ENCODE data around the gene NEGR1.

NEGR1 gene

DNA sequence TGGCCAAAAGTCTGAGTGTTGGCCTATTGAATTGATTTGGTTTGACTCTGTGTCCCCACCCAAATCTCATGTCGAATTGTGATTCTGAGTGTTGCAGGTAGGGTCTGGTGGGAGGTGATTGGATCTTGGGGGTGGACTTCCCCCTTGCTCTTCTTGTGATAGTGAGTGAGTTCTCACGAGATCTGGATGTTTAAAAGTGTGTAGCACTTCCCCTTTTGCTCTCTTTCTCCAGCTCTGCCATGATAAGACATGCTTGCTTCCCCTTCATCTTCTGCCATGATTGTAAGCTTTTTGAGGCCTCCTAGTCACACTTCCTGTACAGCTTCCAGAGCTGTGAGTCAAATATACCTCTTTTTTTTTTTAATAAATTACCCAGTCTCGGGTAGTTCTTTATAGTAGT is 904.5 kb downstream of the NEGR1 start:
- Histone ChIP-seq H3K9me3 (replicated peaks in 1 of 11) (peaks cover 0 to 22% (median 10%) of the 10 kb centered on the region in 11 experiments; a peak in 17 of 22 replicates), H3K36me3 (no peaks in the 10 kb centered on the region), H3K27ac (no peak overlapping the region), H4K20me1 (no peaks in the 10 kb centered on the region), H3K4me3 (no peak overlapping the region), H3K27me3 (no peaks in the 10 kb centered on the region), H3K4me1 (peaks cover 0 to 6% (median 0%) of the 10 kb centered on the region in 10 experiments; a peak in 1 of 20 replicates), H3K4me2 (no peak overlapping the region), H3K9ac (no peak overlapping the region)
- TF ChIP-seq Cebpa-rat (IDR thresholded peaks at IDR 0.05), result no peak

- H4K20me1 ChIP-seq, result no peaks in the 10 kb centered on the region
- no peaks in the 10 kb centered on the region for H3K36me3 ChIP-seq
- no peak overlapping the region for H3K4me3 ChIP-seq
- H3K27me3 ChIP-seq, result no peaks in the 10 kb centered on the region
- no peak overlapping the region for H3K4me2 ChIP-seq
- no peak for TF ChIP-seq Cebpa-rat (IDR thresholded peaks at IDR 0.05)
- H3K27ac ChIP-seq, result no peak overlapping the region
- H3K9ac ChIP-seq, result no peak overlapping the region
- H3K9me3 ChIP-seq (replicated peaks in 1 of 11), result peaks cover 0 to 8% (median 4%) of the 10 kb centered on the region in 11 experiments; a peak in 10 of 22 replicates
- peaks cover 0 to 7% (median 0%) of the 10 kb centered on the region in 10 experiments; a peak in 1 of 20 replicates for H3K4me1 ChIP-seq
Observed at GRCh38 chr1:71372496-71372895, 909.8 kb downstream of the NEGR1 start.

- H3K27ac ChIP-seq, result no peak overlapping the region
- no peaks in the 10 kb centered on the region for H4K20me1 ChIP-seq
- no peak overlapping the region for H3K4me2 ChIP-seq
- H3K4me3 ChIP-seq, result no peak overlapping the region
- H3K9me3 ChIP-seq (replicated peaks in 1 of 11), result no peaks in the 10 kb centered on the region; a peak in 1 of 22 replicates
- H3K9ac ChIP-seq, result no peak overlapping the region
- peaks cover 0 to 7% (median 0%) of the 10 kb centered on the region in 10 experiments; a peak in 1 of 20 replicates for H3K4me1 ChIP-seq
- TF ChIP-seq Cebpa-rat (IDR thresholded peaks at IDR 0.05), result no peak
- no peaks in the 10 kb centered on the region for H3K27me3 ChIP-seq
- no peaks in the 10 kb centered on the region for H3K36me3 ChIP-seq
Observed at GRCh38 chr1:71371581-71371980, 910.8 kb downstream of the NEGR1 start.

DNA sequence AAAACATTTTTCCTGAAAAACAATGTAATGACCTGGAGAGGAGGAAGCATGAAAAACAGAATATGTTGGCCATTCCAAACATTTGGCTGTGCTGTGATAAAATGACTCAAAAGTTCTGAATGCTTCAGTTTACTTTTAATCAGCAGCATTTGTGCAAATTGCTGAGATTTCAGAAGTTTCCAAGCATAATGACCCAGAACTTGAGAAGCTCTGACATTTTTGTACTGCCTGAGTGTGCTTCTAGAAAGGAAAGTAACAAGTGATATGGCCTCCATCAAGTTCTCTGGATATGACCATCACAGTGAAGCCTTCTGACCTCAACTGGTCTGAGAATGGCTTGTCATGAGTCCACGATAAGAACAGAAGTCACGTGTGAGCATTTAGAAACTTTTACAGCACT is 918.1 kb downstream of the NEGR1 start:
- H3K4me1 ChIP-seq, result peaks cover 0 to 12% (median 0%) of the 10 kb centered on the region in 10 experiments; a peak in 5 of 20 replicates
- TF ChIP-seq Cebpa-rat (IDR thresholded peaks at IDR 0.05), result no peak

DNA sequence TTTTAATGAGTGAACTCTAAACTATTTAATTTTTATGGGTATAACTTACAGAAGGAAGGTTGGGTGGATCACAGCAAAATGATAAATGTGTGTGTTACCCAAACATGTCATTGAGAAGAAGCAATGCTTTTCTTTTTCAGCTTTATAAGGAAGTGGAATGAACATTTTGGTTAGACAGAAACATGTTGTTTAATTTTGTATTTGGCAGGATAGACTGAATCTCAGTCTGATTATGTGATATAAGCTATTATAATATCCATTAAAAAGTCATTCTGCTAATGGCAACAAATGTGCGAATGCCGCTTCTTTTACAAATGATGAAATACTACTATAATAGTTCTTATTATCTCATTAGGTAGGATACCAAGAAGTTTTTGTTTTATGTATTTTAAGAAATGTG is 919.6 kb downstream of the NEGR1 start:
- no peaks in the 10 kb centered on the region for H3K27me3 ChIP-seq
- no peaks in the 10 kb centered on the region for H3K36me3 ChIP-seq
- H3K9me3 ChIP-seq (replicated peaks in 1 of 11), result 0 out of 22 replicates have a peak, but pooled peaks cover 0 to 3% (median 0%) of the 10 kb centered on the region in 11 experiments
- H4K20me1 ChIP-seq, result no peaks in the 10 kb centered on the region
- TF ChIP-seq Cebpa-rat (IDR thresholded peaks at IDR 0.05), result no peak
- peaks cover 0 to 12% (median 0%) of the 10 kb centered on the region in 10 experiments; a peak in 5 of 20 replicates for H3K4me1 ChIP-seq
- no peak overlapping the region for H3K4me2 ChIP-seq
- no peak overlapping the region for H3K9ac ChIP-seq
- H3K4me3 ChIP-seq, result no peak overlapping the region
- H3K27ac ChIP-seq, result no peak overlapping the region

More for the DNA sequence above, 918.1 kb downstream of the NEGR1 start:
- H3K27me3 ChIP-seq, result no peaks in the 10 kb centered on the region
- no peak overlapping the region for H3K4me3 ChIP-seq
- no peak overlapping the region for H3K4me2 ChIP-seq
- H3K9me3 ChIP-seq (replicated peaks in 1 of 11), result 0 out of 22 replicates have a peak, but pooled peaks cover 0 to 3% (median 0%) of the 10 kb centered on the region in 11 experiments
- no peaks in the 10 kb centered on the region for H4K20me1 ChIP-seq
- no peak overlapping the region for H3K9ac ChIP-seq
- H3K27ac ChIP-seq, result no peak overlapping the region
- no peaks in the 10 kb centered on the region for H3K36me3 ChIP-seq

- Histone ChIP-seq H4K20me1 (no peaks in the 10 kb centered on the region), H3K36me3 (no peaks in the 10 kb centered on the region), H3K27me3 (no peaks in the 10 kb centered on the region), H3K9me3 (replicated peaks in 1 of 11) (0 out of 22 replicates have a peak, but pooled peaks cover 0 to 3% (median 0%) of the 10 kb centered on the region in 11 experiments), H3K4me2 (no peak overlapping the region), H3K27ac (no peak overlapping the region), H3K4me3 (no peak overlapping the region), H3K4me1 (peaks cover 0 to 12% (median 0%) of the 10 kb centered on the region in 10 experiments; a peak in 5 of 20 replicates), H3K9ac (no peak overlapping the region)
- TF ChIP-seq Cebpa-rat (IDR thresholded peaks at IDR 0.05), result no peak
Observed at GRCh38 chr1:71362076-71362475, 920.3 kb downstream of the NEGR1 start.

GRCh38 chr1:71357708-71358107 is 924.6 kb downstream of the NEGR1 start:
- no peaks in the 10 kb centered on the region for H4K20me1 ChIP-seq
- no peak overlapping the region for H3K4me3 ChIP-seq
- no peaks in the 10 kb centered on the region for H3K27me3 ChIP-seq
- no peak overlapping the region for H3K27ac ChIP-seq
- H3K9me3 ChIP-seq (replicated peaks in 1 of 11), result 0 out of 22 replicates have a peak, but pooled peaks cover 0 to 3% (median 0%) of the 10 kb centered on the region in 11 experiments
- no peaks in the 10 kb centered on the region for H3K4me1 ChIP-seq
- no peak for TF ChIP-seq Cebpa-rat (IDR thresholded peaks at IDR 0.05)
- no peak overlapping the region for H3K9ac ChIP-seq
- no peaks in the 10 kb centered on the region for H3K36me3 ChIP-seq
- H3K4me2 ChIP-seq, result no peak overlapping the region

DNA sequence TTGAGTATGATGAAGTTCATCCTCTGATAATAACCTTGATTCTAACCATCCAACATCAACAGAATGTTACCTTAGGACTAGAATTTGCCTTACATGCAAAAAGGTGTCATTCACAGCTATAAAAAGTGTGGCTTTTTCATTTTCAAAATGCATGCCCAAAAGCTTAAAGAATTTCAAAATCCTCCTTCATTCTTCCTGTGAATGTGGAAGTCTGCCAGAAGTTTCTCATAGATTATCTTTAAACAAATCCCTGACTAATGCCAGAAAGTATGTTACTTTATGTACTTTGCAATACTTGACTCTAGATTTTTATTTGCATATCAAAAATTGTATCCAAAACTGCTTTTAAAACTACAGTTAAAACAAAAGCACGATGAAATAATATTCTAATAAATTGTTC is 930.9 kb downstream of the NEGR1 start:
- no peak overlapping the region for H3K4me3 ChIP-seq

GRCh38 chr1:71350805-71351204 is 931.5 kb downstream of the NEGR1 start:
- Histone ChIP-seq H4K20me1 (no peaks in the 10 kb centered on the region), H3K27ac (no peak overlapping the region), H3K9ac (no peak overlapping the region), H3K9me3 (replicated peaks in 1 of 11) (no peaks in the 10 kb centered on the region), H3K4me2 (no peak overlapping the region), H3K36me3 (no peaks in the 10 kb centered on the region), H3K4me1 (no peaks in the 10 kb centered on the region), H3K4me3 (no peak overlapping the region), H3K27me3 (no peaks in the 10 kb centered on the region)
- TF ChIP-seq Cebpa-rat (IDR thresholded peaks at IDR 0.05), result no peak

More for the DNA sequence above, 930.9 kb downstream of the NEGR1 start:
- Histone ChIP-seq H3K36me3 (no peaks in the 10 kb centered on the region), H3K4me1 (no peaks in the 10 kb centered on the region), H3K9ac (no peak overlapping the region), H3K27me3 (no peaks in the 10 kb centered on the region), H3K27ac (no peak overlapping the region), H4K20me1 (no peaks in the 10 kb centered on the region), H3K4me2 (no peak overlapping the region), H3K9me3 (replicated peaks in 1 of 11) (no peaks in the 10 kb centered on the region)
- TF ChIP-seq Cebpa-rat (IDR thresholded peaks at IDR 0.05), result no peak

GRCh38 chr1:71350330-71350729 is 932.0 kb downstream of the NEGR1 start:
- Histone ChIP-seq H4K20me1 (no peaks in the 10 kb centered on the region), H3K27ac (no peak overlapping the region)

More at GRCh38 chr1:71350330-71350729, 932.0 kb downstream of the NEGR1 start:
- no peak for TF ChIP-seq Cebpa-rat (IDR thresholded peaks at IDR 0.05)
- Histone ChIP-seq H3K4me2 (no peak overlapping the region), H3K36me3 (no peaks in the 10 kb centered on the region), H3K9me3 (replicated peaks in 1 of 11) (no peaks in the 10 kb centered on the region), H3K9ac (no peak overlapping the region), H3K4me1 (no peaks in the 10 kb centered on the region), H3K4me3 (no peak overlapping the region), H3K27me3 (no peaks in the 10 kb centered on the region)
